Hematopoietic multipotent progenitor cell treated with erythropoietin and hydrocortisone succinate and interleukin-3 and kit ligand, for 15 days (in vitro differentiated cells): ENCODE data around the gene TBC1D28.
"Not testable (repeated sequence)": the region's sequence is repeated elsewhere in the genome, so short reads cannot be mapped to it uniquely, and the experiment has no call there.

Source experiments
- DNase-seq: peaks from one replicate; pipeline ENCODE4 v3.0.0-alpha.2; 2015; ENCODE audit warnings: low spot score

Gene TBC1D28

DNA sequence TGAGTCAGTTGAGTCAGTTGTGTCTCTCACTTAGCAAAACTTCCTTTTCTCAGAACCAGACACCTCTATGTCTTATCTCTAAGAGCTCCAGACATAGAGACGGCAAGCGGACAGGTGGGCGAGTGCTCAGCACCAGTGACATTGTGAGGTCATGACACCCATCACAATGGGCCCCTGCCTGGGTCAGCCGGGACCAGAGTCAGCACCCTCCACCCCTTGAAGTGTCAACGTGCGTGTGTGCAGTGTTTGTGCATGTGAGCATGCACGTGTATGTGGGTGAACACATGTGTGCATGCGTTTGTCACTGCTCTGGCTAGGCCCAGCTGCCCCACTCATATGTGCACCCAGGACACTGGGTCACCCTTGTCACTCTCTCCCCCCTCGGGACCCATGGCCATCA lies at the start of gene TBC1D28:
Gene TBC1D28, minus strand, starts transcription at position 101 of the 400 bp plus-strand sequence. CDS start 3,039 bp downstream, outside the sequence.
- not testable (repeated sequence) for DNase-seq

DNA sequence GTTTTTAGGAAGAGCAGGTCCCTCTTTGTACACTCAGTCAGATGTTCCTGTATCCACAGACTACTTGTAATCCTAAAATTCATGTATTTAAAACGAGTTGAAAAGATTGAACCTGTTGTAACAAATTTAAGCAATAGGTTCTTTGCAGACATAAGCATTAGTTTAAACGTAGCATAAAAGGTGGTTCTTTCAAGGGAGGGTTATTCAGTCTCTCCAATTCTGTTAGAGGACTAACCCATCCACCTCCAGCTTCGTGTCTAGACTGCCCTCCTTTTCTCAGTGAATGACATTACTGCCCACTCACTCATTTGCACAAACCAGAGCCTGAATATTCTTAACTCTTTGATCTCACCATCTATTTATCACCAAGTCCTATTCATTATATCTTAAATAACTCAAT lies 38.5 kb upstream of the TBC1D28 start:
- DNase-seq = not testable (repeated sequence)

DNA sequence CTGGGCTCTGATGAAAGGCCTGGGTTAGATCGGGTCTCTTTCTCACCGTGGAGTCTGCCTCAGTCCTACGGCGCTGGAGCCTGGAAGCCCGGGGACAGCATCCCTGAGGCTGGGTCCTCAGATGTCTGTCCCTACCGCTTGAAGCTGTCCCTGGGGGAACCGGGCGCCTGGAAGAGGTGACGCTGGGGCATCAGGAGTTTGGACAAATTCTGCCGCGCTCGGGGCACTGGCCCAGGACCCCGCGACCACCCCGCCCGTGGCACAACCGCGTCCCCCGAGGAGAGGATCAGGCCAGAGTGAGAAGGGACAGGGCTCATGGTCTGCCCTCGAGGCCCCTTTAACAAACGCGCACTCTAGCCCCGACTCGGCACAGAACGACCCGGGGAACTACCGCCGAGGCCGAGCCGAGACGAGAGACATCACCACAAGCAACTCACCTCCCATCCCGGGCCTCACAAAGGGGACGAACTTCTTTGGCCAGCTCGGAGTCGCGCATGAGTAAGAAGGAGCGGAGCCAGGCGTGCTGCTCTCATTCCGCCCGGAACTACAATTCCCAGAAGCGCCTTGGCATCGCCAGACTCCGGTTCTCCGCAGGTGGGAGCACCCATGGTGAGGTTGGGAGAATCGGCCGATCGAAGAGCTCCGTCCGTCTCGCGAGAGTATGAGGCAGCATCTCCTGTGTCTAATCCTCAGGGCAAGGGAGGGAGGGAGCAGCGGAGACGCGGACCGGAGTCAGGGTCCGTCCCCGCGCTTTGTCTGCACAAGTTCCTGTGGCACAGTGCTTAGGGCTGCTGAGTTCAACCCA lies 37.8 kb upstream of the TBC1D28 start, which contains the start of gene FOXO3B:
Gene FOXO3B, minus strand, starts transcription at position 548 of the 805 bp plus-strand sequence. CDS start 663 bp downstream, outside the sequence.
- DNase-seq = peak; percentile 64

DNA sequence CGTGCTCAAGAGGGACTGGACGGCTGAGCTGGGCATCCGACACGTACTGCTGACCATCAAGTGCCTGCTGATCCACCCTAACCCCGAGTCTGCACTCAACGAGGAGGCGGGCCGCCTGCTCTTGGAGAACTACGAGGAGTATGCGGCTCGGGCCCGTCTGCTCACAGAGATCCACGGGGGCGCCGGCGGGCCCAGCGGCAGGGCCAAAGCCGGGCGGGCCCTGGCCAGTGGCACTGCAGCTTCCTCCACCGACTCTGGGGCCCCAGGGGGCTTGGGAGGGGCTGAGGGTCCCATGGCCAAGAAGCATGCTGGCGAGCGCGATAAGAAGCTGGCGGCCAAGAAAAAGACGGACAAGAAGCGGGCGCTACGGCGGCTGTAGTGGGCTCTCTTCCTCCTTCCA lies 33.2 kb upstream of the TBC1D28 start:
- not testable (repeated sequence) for DNase-seq

DNA sequence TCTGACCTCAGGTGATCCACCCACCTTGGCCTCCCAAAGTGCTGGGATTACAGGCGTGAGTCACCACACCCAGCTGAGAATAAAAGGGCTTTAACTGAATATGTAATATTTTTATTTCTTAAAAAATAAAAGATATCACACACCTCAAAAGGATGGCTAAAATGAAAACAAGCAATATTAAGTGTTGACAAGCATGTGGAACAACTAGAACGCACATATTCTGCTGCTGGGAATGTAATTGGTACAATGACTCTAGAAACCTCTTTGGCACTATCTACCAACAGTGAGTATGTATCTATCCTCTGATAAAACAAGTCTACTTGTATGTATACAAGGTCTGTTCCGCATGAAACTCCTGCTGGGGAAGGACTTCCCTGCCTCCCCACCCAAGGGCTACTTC lies 32.7 kb upstream of the TBC1D28 start:
- DNase-seq = not testable (repeated sequence)

DNA sequence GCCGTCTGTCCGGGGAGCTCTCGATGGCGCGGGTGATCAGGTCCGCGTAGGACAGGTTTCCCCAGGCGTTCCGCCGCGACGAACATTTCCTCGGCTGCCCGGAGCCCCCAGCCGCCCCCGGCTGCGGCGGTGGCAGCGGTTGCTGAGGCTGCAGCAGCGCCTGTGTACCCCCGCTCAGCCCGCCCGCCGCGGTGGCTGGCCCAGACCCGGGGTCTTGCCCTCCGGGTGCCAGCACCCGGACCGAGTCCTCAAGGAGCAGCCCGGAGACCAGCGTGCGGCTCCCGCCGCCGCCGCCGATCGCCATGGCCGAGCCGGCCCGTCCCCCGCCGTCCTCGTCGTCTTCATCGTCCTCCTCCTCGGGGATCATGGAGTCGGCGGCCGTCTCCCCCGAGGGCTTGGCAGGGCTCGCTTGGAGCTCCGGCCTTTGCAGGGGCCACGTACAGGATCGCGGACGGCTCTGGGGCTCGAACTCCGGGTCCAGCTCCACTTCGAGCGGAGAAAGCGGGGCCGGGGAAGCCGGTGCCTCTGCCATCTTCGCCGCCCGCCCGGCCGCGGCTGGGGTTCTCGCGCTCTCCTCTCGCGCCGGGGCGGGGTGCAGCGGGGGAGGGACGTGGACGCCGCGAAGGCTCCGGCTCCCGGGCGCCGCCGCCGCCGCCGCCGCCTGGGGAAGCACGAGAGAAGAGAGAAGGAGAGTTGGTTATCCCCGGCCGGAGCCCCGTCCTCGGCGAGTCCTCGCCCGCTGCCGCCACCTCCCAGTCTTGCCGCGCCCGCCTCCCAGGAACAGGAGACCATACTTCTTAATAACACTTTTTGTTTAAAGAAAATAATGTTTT lies 28.4 kb upstream of the TBC1D28 start:
- not testable (repeated sequence) for DNase-seq

DNA sequence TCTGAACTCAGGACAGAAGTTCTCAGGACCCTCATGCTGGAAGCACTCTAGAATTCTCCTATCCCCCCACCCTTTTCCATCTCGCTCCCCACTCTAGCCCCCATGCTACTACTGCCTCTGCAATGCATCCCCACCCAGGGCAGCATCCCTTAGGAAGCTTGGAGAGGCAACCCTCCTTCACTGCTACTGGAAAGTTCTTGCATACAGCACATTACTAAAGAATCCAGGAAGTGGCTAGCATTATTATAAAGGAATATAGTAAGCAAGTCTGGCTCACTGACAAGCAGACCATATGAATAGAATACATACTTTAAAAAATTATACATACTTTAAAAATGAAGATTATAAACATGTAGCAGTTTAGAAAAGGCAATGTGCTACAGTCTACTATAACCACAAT lies 24.4 kb upstream of the TBC1D28 start:
- DNase-seq = not testable (repeated sequence)

DNA sequence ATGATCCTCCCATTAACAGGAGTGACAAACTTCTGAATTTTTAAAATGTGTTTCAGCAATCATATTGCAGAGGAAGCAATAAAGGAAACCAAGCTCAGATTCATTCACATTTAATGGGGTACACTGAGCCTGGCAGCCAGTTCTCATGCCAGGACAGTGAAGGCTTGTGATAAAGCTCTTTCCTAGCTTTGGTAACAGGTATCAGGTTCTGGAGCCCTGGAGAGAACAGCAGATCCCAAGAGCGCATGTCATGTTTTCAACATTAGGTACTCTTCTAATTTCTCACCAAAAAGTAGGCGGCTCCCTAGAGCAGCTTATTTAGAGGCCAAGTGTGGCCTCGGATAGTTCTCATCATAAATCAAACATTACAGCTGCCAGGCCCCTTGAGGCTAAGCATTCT lies 23.3 kb upstream of the TBC1D28 start:
- DNase-seq = not testable (repeated sequence)

DNA sequence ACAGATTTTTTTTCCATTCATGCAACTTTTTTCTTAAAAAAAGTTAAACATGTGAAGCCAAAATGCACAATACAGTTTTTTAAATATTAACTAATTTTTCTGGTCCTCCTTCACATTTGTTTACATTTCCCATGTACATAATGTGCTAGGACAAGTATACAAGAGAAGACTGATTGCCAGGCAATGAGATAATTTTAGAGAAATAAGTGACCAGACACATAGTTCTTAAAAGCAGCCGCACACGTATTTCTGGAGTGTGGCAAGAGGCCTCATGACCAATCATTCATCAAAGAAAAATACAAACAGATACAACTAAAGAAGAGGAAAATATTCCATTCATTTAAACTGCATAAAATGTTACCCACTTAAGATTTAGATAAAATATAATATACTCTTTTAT lies 22.1 kb upstream of the TBC1D28 start:
- not testable (repeated sequence) for DNase-seq

DNA sequence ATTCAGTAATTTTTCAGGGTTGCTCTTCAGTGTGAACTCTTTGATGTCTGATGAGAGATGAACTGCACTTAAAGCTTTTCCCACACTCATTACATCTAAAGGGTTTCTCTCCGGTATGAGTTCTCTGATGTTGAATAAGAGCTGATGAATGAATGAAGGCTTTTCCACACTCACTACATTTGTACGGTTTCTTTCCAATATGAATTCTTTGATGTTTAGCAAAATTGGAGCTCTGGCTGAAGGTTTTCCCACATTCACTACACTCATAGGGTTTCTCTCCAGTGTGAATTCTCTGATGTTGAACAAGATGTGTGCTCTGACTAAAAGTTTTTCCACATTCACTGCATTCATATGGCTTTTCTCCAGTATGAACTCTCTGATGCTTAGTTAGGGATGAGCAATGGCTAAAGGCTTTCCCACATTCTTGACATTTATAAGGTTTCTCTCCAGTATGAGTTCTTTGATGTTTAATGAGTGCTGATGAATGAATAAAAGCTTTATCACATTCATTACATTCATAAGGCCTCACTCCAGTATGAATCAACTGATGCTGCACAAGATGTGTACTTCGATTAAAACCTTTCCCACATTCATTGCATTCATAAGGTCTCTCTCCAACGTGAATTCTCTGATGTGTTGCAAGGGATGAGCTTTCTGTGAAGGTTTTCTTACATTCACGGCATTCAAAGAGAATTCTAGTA lies 17.9 kb upstream of the TBC1D28 start:
- not testable (repeated sequence) for DNase-seq

DNA sequence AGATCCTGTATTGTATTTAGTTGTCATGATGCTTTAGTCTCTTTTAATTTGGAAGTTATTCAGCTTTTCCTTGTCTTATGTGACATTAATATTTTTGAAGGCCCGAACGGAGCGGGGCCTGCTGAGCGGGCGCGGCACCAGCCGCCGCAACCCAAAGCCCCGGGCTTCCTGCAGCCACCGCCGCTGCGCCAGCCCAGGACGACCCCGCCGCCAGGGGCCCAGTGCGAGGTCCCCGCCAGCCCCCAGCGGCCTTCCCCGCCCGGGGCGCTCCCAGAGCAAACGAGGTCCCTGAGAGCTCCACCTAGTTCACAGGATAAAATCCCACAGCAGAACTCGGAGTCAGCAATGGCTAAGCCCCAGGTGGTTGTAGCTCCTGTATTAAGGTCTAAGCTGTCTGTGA lies 5.9 kb upstream of the TBC1D28 start:
- DNase-seq = not testable (repeated sequence)

DNA sequence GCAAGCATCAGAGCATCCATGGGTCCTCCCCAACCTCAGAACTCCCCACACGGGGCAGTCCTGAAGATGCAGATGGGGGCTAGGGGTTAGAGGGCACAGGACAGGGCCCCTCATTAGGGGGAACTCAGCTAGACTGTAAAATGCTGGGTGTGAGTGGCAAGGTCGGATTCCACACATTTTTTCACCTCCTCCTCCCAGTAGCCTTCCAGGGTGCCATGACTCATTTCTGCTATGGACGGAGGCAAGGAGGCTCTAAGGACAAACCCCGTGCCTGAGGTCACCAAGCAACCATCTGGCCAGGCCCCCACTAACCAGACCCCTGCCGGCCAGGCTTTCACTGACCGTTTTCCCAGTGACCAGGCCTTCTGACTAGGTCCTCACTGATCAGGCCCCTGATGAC lies 1.1 kb downstream of the TBC1D28 start:
- not testable (repeated sequence) for DNase-seq

DNA sequence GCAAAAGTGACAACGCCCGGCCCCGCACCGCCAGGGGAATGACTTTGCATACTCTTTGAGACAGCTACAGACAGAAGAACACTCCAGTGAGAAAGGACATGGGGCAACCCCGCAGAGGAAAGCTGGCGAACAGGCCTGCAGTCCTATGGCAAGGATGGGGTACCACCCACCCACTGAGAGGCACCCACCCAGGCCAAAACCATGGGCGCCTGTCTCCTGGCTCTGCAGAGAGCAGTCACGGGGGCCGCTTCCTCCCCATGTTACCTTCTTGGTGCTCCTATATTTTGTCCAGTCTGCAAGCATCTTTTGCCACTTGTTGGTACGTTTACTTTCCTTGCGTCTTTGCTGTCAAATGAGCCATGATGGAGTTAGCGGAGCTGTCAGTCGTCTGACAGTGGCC lies 5.8 kb downstream of the TBC1D28 start:
- DNase-seq = peak; percentile 29

DNA sequence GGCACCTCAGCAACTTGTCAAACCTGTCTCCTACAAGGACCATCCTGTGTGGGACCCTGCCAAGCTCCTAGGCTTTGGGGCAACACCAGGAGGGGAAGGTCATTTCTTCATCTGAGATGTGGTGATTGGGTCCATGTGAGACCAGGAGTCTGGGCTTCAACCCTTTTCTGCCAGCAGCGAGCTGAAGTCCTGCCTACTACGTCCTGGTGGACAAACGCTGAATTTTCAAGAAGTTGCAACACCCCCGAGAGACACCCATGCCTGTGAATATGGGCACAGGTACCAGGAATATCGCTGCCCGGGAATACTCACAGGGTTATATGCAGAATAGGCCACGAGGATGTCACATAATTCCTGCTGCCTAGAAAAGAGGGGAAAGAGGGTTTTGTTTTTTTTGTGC lies 8.0 kb downstream of the TBC1D28 start:
- not testable (repeated sequence) for DNase-seq

DNA sequence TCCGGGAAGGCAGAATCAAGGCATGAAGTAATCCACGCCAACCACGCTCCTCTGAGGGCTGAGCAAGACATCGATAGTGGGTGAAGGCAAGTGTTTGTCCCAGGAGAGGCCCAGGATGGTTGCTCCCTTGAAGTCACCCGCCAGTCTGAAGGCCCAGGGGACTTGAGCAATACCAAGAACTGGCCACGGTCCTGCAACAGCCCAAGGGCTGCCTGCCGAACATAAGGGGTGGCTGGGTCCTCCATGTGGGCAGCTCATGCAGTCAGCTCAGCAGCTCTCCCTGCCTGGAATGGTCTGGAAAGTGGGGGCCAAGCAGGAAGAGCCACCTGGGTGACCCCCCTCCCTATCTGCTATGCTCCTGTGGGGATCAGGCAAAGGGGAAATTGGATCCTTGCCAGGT lies 8.4 kb downstream of the TBC1D28 start:
- DNase-seq = not testable (repeated sequence)

DNA sequence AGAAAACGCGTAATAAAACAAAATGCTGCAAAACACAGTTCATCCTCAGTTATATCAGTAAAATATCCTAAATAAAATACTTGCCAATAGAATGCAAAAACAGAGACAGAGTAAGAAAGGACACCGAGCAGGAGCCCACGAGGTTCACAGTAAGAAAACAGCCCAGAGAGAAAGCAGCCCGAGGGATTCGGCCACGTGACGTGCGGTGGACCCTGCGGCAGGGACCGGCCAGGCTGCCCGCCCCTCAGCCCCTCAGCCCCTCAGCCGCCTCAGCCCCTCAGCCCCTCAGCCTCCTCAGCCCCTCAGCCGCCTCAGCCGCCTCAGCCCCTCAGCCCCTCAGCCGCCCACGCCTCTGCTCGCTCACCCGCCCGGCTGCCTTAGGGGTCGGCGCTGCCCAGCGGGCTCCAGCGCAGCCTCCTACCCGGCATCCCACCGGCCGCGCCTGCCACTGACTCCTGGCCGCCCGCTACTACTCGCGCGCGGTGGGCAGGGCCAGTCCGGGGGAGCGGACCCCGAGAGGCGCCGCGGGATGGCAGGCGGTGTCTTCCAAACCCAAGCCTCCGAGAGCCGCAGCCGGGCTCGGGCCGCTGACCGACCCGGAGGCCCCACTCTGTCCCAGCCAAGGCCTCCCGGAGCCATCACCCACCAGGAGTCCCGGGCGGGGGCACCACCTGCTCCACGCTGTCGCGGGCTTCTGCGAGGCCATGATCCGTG lies 9.5 kb downstream of the TBC1D28 start:
- DNase-seq = not testable (repeated sequence)

DNA sequence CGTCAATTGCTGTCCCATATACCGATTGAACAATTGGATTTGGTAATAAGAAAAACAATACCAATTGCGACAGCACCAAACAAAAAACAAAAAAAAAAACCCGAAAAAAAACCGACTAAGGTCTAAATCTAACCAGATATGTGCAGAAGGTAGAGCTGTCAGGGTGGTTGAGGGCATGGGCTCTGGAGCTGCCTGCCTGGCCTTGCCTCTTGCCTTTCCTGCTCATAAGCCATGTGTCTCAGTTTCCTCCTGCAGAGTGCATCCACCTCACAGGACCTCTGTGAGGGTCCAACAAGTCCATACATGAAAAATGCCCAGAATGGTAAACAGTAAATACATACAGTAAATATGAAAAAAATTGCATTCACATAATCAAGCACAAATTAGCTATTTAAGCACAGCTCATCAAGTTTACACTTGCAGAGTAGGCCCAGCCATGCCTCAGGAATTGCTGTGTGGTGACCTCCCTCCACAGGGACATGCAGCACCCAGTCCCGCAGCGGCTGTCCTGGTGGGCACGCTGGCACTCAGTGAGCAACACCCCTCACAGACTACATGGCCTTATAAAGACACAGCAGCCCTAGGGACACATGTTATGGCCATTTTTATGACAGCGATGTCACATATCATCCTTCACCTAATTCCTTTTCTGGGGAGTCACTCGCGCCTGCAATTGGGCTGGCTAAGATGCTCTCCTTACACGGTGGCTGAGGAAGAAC lies 17.9 kb downstream of the TBC1D28 start:
- DNase-seq = no peak

DNA sequence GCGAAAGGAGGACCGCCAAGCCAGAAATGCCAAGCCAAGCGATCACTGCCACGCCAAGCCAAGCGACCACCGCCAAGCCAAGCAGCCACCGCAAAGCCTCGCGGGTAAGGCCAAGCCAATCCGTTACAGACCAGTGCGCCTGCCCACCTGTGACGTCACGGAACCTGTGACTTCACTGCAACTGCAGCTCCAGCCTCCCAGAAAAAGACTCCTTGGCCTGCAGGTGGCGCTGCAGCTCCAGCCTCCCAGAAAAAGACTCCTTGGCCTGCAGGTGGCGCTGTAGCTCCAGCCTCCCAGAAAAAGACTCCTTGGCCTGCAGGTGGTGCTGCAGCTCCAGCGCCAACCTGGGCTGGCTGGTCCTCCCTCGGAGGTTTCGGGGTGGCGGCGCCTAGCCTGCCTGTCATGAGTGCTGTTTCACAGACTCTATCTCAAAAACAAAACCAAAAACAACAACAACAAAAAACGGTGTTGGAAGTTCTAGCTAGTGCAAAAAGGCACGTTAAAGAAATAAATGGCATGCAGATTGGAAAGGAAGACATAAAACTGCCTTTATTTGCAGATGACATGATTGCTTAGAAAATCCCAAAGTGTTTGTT lies 18.6 kb downstream of the TBC1D28 start:
- peak; percentile 89 for DNase-seq

DNA sequence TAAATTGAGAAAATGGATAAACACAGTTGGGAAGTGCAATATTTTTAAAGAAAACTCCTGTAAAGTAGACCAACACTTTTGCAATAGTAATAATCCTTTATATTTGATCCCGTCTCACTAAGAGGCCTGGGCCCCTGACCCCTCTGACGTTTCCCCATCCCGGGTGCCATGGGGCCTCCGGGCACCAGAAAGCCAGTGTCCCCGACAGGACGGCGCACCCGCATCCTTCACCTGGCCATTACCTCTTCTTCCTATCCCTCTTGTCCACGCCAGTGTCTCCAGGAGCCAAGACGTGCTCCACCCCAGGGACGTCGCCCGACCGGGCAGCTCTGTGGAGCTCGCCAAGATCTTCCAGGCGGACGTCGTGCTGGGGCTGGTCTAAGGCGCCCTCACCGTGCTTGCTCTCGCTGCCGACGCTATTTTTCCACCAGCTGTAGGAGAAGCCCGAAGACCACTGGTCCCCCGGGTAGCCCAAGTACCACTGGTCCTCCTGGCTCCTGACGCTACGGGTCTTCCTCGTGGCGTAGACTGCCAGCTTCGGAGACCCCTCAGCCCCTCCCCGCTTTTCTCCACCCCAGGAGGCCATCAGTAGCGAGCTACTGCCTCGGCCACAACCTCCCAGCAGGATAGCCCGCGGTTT lies 19.2 kb downstream of the TBC1D28 start:
- peak; percentile 27 for DNase-seq

DNA sequence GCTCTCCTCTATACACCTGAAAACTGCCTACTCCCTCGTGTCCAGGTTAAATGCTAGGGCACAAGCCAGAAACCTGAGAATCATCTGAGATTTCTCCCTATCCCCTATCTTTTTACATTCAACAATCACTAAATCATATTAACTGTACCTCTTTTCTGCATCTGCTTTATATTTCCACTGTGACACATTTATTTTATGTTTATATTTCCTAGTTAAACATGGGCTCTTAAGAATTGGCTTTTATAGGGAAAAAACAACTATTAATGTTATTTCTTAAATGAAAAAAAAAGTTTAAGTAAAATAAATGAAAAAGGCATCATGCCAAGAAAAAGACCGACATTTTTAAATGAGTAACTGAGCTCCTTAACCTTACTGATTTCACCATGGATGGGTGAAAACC lies 26.6 kb downstream of the TBC1D28 start:
- DNase-seq = not testable (repeated sequence)
